Mononuclear cell (primary cell): ENCODE data around the gene GPR65. TPM values are rescaled to one million over a fixed set of nuclear protein-coding genes. Genes with fewer than 3 reads are reported as not detected.

Experiments used
- H3K27me3 ChIP-seq: 2 replicates; pipeline ENCODE4 v1.6.0; 2011; ENCODE audit warnings: low read length, control low read depth; ENCODE audit not compliant: insufficient read depth
- H3K4me1 ChIP-seq: 2 replicates; pipeline ENCODE4 v1.5.1; 2011; ENCODE audit warnings: mild to moderate bottlenecking, low read length, control low read depth; ENCODE audit not compliant: insufficient read depth
- H3K4me3 ChIP-seq: 2 replicates; pipeline ENCODE4 v1.5.1; 2011; ENCODE audit warnings: mild to moderate bottlenecking, low read length, moderate library complexity
- H3K9me3 ChIP-seq: 2 replicates; pipeline ENCODE4 v1.5.1; 2011; ENCODE audit warnings: low read depth, mild to moderate bottlenecking, control low read depth, low read length
- total RNA-seq: library from RNA; depleted of rRNA; stranded (reverse); fragments of >200 nt; gene quantifications from one replicate; pipeline ENCODE4 v1.2.3, GENCODE V29; 2012

Gene GPR65
- total RNA-seq, 1 donor = 30.2 TPM

DNA sequence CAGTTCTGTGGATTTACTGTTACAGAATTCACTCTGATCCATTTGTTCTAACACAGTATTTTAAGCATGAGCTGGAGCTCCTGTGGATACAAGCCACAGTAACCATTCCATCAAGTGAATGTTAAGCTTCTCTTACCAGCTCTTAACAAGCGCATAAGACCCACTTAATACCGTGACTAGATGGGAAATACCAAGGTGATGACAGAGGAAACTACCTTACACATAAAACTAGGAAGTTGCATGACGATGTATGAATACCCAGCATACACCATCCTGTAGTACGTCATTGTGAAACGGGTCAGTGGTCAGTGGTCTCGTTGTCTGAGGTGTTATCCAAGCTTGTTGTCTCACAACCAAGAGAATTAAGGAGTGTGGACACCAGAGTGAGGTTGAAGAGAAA, 10.0 kb upstream of the GPR65 start:
- no peak overlapping the region for H3K4me3 ChIP-seq
- no peaks in the 10 kb centered on the region for H3K9me3 ChIP-seq
- H3K4me1 ChIP-seq = peaks cover 61% of the 10 kb centered on the region
- H3K27me3 ChIP-seq = no peaks in the 10 kb centered on the region

GRCh38 chr14:87995500-87996290, 9.2 kb upstream of the GPR65 start:
- peaks cover 60% of the 10 kb centered on the region for H3K4me1 ChIP-seq
- H3K27me3 ChIP-seq = no peaks in the 10 kb centered on the region
- no peaks in the 10 kb centered on the region for H3K9me3 ChIP-seq
- no peak overlapping the region for H3K4me3 ChIP-seq

- H3K27me3 ChIP-seq = no peaks in the 10 kb centered on the region
- no peaks in the 10 kb centered on the region for H3K9me3 ChIP-seq
- H3K4me3 ChIP-seq = no peak overlapping the region
- H3K4me1 ChIP-seq = peaks cover 56% of the 10 kb centered on the region
Measured at GRCh38 chr14:87996291-87996592, 8.7 kb upstream of the GPR65 start.

GRCh38 chr14:87998482-87998881, 6.5 kb upstream of the GPR65 start:
- Histone ChIP-seq H3K4me3 (no peak overlapping the region), H3K27me3 (no peaks in the 10 kb centered on the region), H3K4me1 (peaks cover 61% of the 10 kb centered on the region), H3K9me3 (no peaks in the 10 kb centered on the region)

GRCh38 chr14:87999277-87999676, 5.7 kb upstream of the GPR65 start:
- H3K4me1 ChIP-seq = peaks cover 57% of the 10 kb centered on the region
- no peaks in the 10 kb centered on the region for H3K9me3 ChIP-seq
- no peaks in the 10 kb centered on the region for H3K27me3 ChIP-seq
- no peak overlapping the region for H3K4me3 ChIP-seq

- Histone ChIP-seq H3K4me3 (no peak overlapping the region), H3K27me3 (no peaks in the 10 kb centered on the region), H3K4me1 (peaks cover 52% of the 10 kb centered on the region), H3K9me3 (no peaks in the 10 kb centered on the region)
Measured at GRCh38 chr14:88002421-88003075, 2.4 kb upstream of the GPR65 start.

- H3K27me3 ChIP-seq = no peaks in the 10 kb centered on the region
- H3K4me3 ChIP-seq = no peak overlapping the region
- peaks cover 55% of the 10 kb centered on the region for H3K4me1 ChIP-seq
- no peaks in the 10 kb centered on the region for H3K9me3 ChIP-seq
Measured at GRCh38 chr14:88003425-88003824, 1.5 kb upstream of the GPR65 start.

- H3K27me3 ChIP-seq = no peaks in the 10 kb centered on the region
- H3K4me3 ChIP-seq = peak overlapping the region; percentile 60
- H3K4me1 ChIP-seq = peaks cover 55% of the 10 kb centered on the region
- no peaks in the 10 kb centered on the region for H3K9me3 ChIP-seq
Measured at GRCh38 chr14:88004506-88005036, 364 bp upstream of the GPR65 start.

- Histone ChIP-seq H3K9me3 (no peaks in the 10 kb centered on the region), H3K4me1 (peaks cover 51% of the 10 kb centered on the region), H3K4me3 (peak overlapping the region; percentile 60), H3K27me3 (no peaks in the 10 kb centered on the region)
Measured at GRCh38 chr14:88005978-88006851, 1.3 kb downstream of the GPR65 start.

- Histone ChIP-seq H3K9me3 (no peaks in the 10 kb centered on the region), H3K27me3 (no peaks in the 10 kb centered on the region), H3K4me3 (no peak overlapping the region), H3K4me1 (peaks cover 41% of the 10 kb centered on the region)
Measured at GRCh38 chr14:88007608-88008007, 2.7 kb downstream of the GPR65 start.

- Histone ChIP-seq H3K9me3 (no peaks in the 10 kb centered on the region), H3K27me3 (no peaks in the 10 kb centered on the region), H3K4me1 (peaks cover 39% of the 10 kb centered on the region), H3K4me3 (no peak overlapping the region)
Measured at GRCh38 chr14:88008039-88008742, 3.3 kb downstream of the GPR65 start.

DNA sequence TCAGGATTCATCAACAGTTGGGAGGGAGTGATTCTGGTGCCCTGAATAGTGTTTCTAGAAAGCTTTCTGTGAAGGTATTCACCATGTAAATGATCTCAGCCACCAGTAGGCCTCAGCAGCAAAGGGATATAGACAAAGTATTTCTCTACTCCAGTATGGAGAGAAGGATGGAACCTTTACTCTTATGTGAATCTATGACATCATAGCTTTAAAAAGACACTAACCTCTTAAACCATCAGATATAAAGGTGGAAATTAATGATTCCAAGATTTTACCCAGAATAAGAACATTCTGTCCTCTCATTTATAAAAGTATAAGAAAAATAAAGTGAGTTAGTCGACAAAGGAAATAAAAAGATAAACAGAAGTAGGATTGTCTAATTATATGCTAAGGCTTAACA, 4.6 kb downstream of the GPR65 start:
- Histone ChIP-seq H3K4me1 (peaks cover 45% of the 10 kb centered on the region), H3K9me3 (no peaks in the 10 kb centered on the region), H3K27me3 (no peaks in the 10 kb centered on the region), H3K4me3 (no peak overlapping the region)

DNA sequence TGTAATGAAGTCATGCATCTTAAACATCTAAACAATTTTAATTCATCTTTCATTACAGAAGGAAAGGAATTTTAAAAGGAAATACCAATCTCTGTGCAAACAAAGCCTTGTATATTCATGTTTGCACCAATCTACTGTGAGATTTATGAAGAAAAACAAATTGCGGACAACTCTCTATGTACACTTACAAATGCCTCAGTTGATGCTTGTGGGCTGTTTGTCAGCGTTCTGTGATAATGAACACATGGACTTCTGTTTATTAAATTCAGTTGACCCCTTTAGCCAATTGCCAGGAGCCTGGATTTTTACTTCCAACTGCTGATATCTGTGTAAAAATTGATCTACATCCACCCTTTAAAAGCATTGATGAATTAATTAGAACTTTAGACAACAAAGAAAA, 5.4 kb downstream of the GPR65 start:
- Histone ChIP-seq H3K27me3 (no peaks in the 10 kb centered on the region), H3K4me1 (peaks cover 42% of the 10 kb centered on the region), H3K9me3 (no peaks in the 10 kb centered on the region), H3K4me3 (no peak overlapping the region)

DNA sequence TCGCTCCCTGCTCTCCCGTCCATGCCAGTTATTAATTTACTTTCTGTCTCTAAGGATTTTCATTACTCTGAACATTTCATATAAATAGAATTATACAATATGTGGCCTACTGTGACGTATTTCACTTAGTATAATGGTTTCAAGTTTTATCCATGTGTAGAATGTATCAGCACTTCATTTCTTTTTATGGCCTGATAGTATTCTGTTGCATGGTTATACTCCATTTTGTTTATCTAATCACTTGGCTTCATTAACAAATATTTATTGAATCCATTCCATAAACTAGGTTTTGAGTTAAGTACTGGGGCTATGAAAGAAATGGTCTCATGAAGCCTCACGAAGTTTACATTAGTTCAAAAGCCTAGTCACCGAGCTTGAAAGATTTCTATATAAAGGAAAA, 7.6 kb downstream of the GPR65 start:
- Histone ChIP-seq H3K4me1 (peaks cover 48% of the 10 kb centered on the region), H3K4me3 (no peak overlapping the region), H3K9me3 (no peaks in the 10 kb centered on the region), H3K27me3 (no peaks in the 10 kb centered on the region)
